ENCODE measurements around the gene DUS1L.

DNA sequence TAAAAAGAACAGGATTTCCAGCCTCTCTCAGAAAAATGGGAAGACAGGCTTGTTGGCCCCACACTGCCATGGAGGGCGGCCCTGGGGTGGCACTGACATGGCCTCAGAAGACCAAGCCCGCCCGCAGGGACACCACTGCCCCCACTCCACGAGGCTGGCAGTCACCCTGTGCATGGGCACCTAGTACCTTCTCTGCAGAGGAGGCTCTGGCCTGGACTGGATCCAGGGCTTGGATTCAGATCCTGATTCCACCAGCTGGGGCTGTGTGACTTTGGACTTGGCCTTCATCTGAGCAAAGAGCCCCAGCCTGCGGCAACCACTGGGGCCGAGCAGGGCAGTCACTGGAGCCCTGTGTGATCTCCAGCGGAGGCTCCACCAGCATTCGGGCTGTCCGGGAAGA lies 49.3 kb upstream of the DUS1L start:
- TF ChIP-seq, protein P1, sequence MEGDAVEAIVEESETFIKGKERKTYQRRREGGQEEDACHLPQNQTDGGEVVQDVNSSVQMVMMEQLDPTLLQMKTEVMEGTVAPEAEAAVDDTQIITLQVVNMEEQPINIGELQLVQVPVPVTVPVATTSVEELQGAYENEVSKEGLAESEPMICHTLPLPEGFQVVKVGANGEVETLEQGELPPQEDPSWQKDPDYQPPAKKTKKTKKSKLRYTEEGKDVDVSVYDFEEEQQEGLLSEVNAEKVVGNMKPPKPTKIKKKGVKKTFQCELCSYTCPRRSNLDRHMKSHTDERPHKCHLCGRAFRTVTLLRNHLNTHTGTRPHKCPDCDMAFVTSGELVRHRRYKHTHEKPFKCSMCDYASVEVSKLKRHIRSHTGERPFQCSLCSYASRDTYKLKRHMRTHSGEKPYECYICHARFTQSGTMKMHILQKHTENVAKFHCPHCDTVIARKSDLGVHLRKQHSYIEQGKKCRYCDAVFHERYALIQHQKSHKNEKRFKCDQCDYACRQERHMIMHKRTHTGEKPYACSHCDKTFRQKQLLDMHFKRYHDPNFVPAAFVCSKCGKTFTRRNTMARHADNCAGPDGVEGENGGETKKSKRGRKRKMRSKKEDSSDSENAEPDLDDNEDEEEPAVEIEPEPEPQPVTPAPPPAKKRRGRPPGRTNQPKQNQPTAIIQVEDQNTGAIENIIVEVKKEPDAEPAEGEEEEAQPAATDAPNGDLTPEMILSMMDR (IDR thresholded peaks at IDR 0.05) = no peak
- no peak for TF ChIP-seq POLR2A (IDR thresholded peaks at IDR 0.05)
